NCI-H1436 (cell line): Measurements from ENCODE around the gene KLHL36.

Experiments used
- DNase-seq: peaks from one replicate; lab custom pipeline; 2025; lab: John Stamatoyannopoulos, UW

KLHL36 gene

DNA sequence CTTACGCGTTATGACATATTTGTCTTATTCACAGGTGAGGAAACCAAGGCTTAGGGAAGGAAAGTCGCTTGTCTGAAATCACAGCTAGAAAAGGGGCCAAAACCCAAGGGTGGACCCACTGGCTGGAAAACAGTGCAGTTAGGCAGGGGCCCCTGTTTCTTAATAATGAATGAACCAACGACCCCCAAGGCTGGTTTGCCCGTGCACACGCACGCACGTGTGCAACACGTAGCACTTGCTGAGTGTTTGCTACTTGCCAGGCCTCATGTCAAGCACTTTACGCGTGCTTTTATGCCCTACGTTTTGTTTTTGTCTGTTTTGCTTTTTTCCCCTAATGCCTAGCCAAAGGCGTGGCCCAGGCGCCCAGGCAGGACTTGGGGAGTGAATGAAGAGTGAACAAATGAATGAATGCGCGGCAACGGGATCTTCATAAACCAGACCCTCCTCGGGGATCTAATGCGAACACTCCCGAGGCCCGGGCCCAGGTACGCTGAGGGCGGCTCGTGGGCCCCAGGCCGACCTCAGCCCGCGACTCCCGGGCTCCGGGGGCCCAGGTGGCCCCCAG, 50.9 kb downstream of the KLHL36 start:
- DNase-seq, result no peak

DNA sequence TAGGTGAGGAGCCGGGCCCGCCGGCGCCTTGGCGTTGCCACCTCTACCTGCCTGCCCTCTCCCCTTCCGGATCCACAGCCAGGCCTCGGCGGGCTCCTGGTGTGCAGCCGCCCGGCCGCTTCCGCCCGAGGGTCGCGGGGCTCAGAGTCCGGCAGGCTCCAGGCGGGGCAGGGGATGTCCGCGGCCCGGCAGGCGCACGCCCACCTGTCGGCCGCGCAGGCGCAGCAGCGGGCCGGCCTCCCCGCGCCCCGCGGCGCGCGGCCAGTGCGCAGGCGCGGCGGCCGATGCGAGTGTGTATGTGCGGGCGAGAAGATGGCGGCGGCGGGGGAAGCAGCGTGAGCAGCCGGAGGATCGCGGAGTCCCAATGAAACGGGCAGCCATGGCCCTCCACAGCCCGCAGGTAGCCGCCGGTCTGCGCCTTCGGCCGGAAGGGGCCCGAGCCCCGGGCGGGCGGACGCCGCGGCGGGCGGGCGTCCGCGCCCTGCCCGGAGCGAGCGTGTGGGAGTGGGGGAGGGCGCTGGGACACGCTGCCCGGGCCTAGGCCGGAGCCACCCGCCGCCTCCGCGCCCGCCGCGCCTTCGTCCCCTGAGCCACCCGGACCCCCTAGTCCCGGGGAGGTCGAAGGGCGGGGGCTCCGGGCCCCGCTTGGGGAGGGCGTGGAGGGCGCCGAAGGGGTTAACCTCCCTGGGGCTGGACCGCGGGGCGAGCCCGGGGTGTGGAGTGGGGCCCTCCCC, 51.6 kb downstream of the KLHL36 start, which contains the start of gene USP10:
Gene USP10 (plus strand): TSS at position 289 of the 734 bp plus-strand sequence. CDS start 91 bp downstream, at position 380.
- DNase-seq, result peak; percentile 79

DNA sequence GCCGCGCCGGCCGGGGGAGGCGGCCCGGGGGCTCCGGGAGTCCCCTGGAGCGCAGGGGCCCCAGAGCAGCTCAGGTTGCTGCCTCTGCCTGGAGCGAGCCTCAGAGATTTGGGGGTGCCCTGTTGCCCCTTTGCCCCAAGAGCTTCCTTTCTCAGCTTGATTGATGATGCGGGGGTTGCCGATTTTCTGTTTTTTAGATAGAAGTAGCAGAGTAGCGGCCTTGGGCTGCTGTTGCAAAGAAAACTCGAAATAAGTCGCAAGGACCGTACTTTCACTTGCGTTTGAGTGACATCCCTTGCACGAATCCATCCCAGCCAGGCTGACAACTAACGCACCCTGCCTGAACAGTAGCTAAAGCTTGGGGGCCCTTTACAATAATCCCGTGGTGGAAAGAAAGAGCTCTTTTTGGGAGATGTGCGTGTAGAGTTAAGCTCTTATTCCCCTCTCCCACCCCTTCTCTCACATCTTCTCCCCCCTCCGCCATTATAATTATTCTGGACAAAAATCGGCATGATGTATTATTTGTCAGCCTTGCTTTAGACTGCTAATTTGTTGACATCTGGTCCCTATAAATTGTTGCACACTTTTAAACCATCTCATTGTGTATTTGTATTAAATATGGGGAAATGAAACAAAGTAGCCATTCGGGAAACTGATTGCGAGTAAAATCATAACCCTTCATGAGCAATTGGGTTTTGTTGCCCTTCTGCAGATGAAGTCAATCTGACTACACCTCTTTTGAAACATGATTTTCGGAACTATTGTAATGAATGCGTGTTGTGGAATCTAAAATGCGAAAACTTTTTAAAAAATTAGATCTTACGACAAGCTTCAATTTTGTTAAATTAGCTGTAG, 52.4 kb downstream of the KLHL36 start:
- DNase-seq, result no peak

DNA sequence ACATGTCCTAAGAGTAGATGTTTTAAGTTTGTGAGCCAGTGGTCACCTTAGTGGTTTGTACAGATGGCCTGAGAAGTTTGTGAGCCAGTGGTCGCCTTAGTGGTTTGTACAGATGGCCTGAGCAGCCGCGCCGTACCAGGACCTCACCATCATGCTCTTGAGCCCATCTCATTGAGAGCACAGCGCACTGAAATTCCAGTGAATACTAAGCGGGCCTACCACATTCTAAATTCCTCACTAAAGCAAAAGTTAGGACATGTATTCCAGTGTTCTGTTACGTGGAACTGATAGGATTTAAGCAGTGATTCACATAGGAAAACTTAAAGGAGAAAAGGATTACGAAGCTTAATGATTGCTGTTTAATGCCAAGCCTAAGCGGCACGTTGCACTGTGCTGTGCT, 55.4 kb downstream of the KLHL36 start:
- DNase-seq, result no peak

DNA sequence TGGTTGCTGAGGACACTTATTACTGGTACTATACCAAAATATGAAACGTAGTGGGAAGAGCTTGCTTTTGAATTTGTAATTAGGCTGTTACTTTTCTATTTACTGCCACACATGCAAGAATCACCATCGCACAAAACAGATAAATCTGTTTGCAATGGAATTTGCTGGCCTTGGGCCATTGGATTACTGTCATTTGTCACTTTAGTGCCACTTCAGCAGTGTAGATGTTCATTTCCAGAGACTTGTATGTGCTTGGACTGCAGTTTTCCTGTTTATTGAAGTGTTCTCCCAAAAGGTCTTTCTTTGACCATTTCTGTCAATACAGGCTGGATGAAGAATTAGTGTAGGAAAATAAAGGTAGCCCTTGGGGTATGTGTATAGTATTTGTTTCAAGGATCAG, 55.9 kb downstream of the KLHL36 start:
- no peak for DNase-seq

DNA sequence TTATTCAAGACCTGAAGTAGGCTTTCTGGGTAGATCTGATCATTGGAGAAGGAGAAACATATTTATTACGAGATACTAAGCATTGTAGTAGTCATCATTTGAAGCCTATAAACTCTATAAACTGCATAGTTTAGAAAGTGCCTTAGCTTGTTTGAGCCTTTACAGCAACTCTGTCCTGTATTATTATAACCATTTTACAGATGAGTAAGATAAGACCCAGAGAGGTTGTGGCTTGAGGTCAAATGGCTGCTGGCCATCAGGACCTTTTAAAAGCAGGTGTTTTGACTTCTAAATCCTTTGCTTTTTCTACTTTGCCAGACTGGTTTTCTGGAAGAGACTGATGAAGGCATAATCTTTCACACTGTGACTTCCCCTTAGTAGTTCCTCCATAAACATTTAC, 58.5 kb downstream of the KLHL36 start:
- DNase-seq, result no peak

DNA sequence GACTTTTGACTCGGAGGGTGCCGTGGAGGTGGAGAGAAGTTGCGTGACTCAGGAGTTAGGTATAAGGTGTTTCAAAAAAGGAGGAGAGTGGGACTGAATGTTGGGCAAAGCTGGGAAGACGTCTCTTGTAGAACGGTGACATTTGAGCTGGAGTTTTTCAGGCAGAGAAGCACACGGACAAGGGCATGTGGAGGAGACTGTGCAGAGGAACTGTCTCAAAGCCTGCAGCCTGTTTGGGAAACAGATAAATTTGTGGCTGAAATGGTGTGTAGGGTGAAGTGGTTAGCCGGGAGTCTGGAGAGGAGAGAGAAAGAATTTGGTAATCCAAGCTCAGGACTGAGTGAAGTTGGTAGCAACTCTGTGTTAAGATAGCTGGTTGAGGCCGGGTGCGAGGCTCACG, 61.3 kb downstream of the KLHL36 start:
- DNase-seq, result no peak

DNA sequence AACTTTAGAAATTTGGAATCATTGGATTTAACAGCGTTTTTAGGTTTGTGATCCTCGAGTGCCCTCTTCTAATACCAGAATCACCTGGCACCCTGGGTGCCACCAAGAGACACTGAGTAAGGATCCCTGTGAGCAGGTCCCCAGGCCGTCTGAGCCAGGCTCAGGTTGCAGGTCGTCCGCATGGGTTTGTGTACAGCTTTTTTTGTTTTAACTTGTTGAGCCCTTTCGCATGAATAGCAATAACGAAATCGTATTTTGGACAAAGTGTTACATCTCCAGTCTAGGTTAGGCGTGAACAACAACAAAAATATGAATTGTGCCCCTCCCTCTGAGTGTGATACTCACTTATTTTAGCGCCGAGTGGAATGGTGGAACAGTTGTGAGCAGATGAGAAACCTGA, 62.4 kb downstream of the KLHL36 start:
- DNase-seq, result no peak
